ENCODE results near the gene RGS6.

RGS6 gene

DNA sequence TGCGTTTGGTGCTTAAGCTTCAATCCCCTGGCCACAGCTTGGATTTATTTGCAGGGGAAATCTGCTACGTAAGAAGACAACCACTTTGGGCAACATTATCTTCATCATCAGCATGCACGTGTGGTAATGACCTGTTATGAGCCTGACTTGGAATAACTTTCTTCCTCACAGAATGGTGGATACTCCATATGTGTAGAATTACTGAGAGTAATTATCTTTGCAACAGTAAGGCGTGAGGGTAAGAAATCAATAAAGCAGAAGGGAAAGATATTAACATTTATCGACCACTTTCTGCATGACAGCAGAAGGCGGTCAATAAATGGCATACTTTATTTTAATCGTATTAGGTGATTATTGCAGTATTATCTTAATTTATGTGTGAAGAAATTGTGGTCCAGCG is 152.7 kb downstream of the RGS6 start:
- TF ChIP-seq, protein P1, sequence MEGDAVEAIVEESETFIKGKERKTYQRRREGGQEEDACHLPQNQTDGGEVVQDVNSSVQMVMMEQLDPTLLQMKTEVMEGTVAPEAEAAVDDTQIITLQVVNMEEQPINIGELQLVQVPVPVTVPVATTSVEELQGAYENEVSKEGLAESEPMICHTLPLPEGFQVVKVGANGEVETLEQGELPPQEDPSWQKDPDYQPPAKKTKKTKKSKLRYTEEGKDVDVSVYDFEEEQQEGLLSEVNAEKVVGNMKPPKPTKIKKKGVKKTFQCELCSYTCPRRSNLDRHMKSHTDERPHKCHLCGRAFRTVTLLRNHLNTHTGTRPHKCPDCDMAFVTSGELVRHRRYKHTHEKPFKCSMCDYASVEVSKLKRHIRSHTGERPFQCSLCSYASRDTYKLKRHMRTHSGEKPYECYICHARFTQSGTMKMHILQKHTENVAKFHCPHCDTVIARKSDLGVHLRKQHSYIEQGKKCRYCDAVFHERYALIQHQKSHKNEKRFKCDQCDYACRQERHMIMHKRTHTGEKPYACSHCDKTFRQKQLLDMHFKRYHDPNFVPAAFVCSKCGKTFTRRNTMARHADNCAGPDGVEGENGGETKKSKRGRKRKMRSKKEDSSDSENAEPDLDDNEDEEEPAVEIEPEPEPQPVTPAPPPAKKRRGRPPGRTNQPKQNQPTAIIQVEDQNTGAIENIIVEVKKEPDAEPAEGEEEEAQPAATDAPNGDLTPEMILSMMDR (IDR thresholded peaks at IDR 0.05; ENCODE audit: low read length), result no peak
- TF ChIP-seq EZH2 (IDR thresholded peaks at IDR 0.05; ENCODE audit: borderline replicate concordance, low read length), result no peak
- H3K9me2 ChIP-seq (ENCODE audit: low read depth, low read length), result no peaks in the 10 kb centered on the region
- H3K4me3 ChIP-seq (ENCODE audit: low read depth, low read length, poor library complexity, severe bottlenecking), result no peak overlapping the region
- H2AFZ ChIP-seq (ENCODE audit: low read length), result no peak overlapping the region
- no peaks in the 10 kb centered on the region for H3F3A ChIP-seq (ENCODE audit: insufficient read depth, low read length)
- no peaks in the 10 kb centered on the region for H3K36me3 ChIP-seq (ENCODE audit: insufficient read depth, low read length)
- no peaks in the 10 kb centered on the region for H3K27me3 ChIP-seq (ENCODE audit: insufficient read depth, low read length)
- no peaks in the 10 kb centered on the region for H3K4me1 ChIP-seq (ENCODE audit: insufficient read depth, low read length, severe bottlenecking)
- H3K9ac ChIP-seq (ENCODE audit: low read length), result no peak overlapping the region
- H3K79me2 ChIP-seq (ENCODE audit: insufficient read depth, low read length), result no peaks in the 10 kb centered on the region
- H4K20me1 ChIP-seq (ENCODE audit: insufficient read depth, low read length), result no peaks in the 10 kb centered on the region
- no peak overlapping the region for H3K4me2 ChIP-seq (ENCODE audit: low read length)
- H3K27ac ChIP-seq (ENCODE audit: low read depth, low read length, poor library complexity, severe bottlenecking), result no peak overlapping the region
- H3K9me3 ChIP-seq (ENCODE audit: low read length), result no peaks in the 10 kb centered on the region

DNA sequence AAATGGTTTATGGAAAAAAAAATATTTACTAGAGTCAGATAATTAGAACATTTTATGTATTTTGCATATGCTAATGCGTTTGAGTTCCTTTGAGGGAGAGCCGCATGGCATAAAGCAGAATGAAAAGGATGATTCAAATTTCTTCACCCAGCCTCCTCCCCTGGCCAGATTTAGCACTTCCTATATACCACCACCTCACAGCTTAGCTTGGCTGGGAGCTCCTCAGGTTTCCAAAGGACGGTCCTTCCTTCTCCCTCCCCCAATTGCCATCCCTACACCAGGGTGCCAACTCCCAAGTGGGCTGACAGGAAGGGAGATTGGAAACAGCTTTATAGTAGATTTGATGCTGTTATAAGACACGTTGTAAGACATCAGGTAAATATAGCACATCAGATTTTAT is 157.4 kb downstream of the RGS6 start:
- H2AFZ ChIP-seq (ENCODE audit: low read length), result no peak overlapping the region
- no peak for TF ChIP-seq EZH2 (IDR thresholded peaks at IDR 0.05; ENCODE audit: borderline replicate concordance, low read length)
- TF ChIP-seq, protein P1 (IDR thresholded peaks at IDR 0.05; ENCODE audit: low read length), result no peak
- H3K4me3 ChIP-seq (ENCODE audit: low read depth, low read length, poor library complexity, severe bottlenecking), result no peak overlapping the region
- no peak overlapping the region for H3K9ac ChIP-seq (ENCODE audit: low read length)
- no peak overlapping the region for H3K27ac ChIP-seq (ENCODE audit: low read depth, low read length, poor library complexity, severe bottlenecking)
- no peaks in the 10 kb centered on the region for H3F3A ChIP-seq (ENCODE audit: insufficient read depth, low read length)
- no peaks in the 10 kb centered on the region for H3K27me3 ChIP-seq (ENCODE audit: insufficient read depth, low read length)
- H3K4me1 ChIP-seq (ENCODE audit: insufficient read depth, low read length, severe bottlenecking), result no peaks in the 10 kb centered on the region
- no peaks in the 10 kb centered on the region for H3K9me2 ChIP-seq (ENCODE audit: low read depth, low read length)
- no peak overlapping the region for H3K4me2 ChIP-seq (ENCODE audit: low read length)
- H4K20me1 ChIP-seq (ENCODE audit: insufficient read depth, low read length), result no peaks in the 10 kb centered on the region
- H3K9me3 ChIP-seq (ENCODE audit: low read length), result no peaks in the 10 kb centered on the region
- no peaks in the 10 kb centered on the region for H3K36me3 ChIP-seq (ENCODE audit: insufficient read depth, low read length)
- no peaks in the 10 kb centered on the region for H3K79me2 ChIP-seq (ENCODE audit: insufficient read depth, low read length)

DNA sequence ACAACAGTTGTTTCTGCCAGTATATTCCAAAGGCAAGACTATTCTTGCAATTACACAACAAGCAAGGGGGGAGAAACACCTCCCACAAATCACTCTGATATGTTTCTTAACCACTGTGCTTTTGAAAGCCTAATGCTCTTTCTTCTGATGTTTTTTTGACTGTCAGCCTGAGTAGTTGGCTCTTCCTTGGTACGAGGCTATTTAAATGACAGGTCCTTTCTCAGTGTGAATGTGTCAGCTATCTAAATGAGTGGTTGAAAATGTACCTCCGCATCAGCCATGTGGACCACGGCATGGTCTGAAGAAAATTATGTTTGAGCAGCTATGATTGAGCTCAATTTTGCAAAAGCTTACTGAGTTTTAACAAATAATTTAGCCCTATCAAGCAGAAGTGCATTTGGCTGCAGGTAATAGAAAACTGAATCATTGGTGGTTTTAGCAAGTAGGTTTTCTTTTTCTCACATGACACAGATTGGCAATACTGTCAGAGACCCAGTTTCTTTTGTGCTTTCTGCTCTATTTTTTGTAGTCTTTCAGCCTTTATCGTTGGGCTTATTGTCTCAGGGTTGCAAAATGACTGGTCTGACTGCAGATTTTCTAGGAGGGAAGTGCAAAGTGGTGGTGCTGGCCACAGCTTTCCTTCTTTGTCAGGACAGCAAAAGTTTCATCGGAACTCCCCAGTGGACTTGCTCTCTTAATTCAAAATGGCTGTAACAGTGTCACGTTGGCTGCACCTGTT is 162.8 kb downstream of the RGS6 start:
- Histone ChIP-seq H3K36me3 (ENCODE audit: insufficient read depth, low read length) (no peaks in the 10 kb centered on the region), H3K4me3 (ENCODE audit: low read depth, low read length, poor library complexity, severe bottlenecking) (no peak overlapping the region), H3K9me3 (ENCODE audit: low read length) (no peaks in the 10 kb centered on the region), H3K27me3 (ENCODE audit: insufficient read depth, low read length) (no peaks in the 10 kb centered on the region), H3K27ac (ENCODE audit: low read depth, low read length, poor library complexity, severe bottlenecking) (no peak overlapping the region), H4K20me1 (ENCODE audit: insufficient read depth, low read length) (no peaks in the 10 kb centered on the region), H3K4me2 (ENCODE audit: low read length) (no peak overlapping the region), H3K9me2 (ENCODE audit: low read depth, low read length) (no peaks in the 10 kb centered on the region), H3F3A (ENCODE audit: insufficient read depth, low read length) (no peaks in the 10 kb centered on the region), H3K4me1 (ENCODE audit: insufficient read depth, low read length, severe bottlenecking) (no peaks in the 10 kb centered on the region), H3K79me2 (ENCODE audit: insufficient read depth, low read length) (no peaks in the 10 kb centered on the region), H2AFZ (ENCODE audit: low read length) (no peak overlapping the region), H3K9ac (ENCODE audit: low read length) (no peak overlapping the region)
- no peak for TF ChIP-seq EZH2 (IDR thresholded peaks at IDR 0.05; ENCODE audit: borderline replicate concordance, low read length)
- TF ChIP-seq, protein P1 (IDR thresholded peaks at IDR 0.05; ENCODE audit: low read length), result no peak

Data from OCI-LY1 (cell line).